Measurements from ENCODE around the gene AHNAK. TPM values are rescaled to one million over a fixed set of nuclear protein-coding genes. Genes with fewer than 3 reads are reported as not detected.
"Not testable (repeated sequence)": the region's sequence is repeated elsewhere in the genome, so short reads cannot be mapped to it uniquely, and the experiment has no call there.

AHNAK gene
- total RNA-seq, 1 experiment from 2014 or later, result 188 TPM

DNA sequence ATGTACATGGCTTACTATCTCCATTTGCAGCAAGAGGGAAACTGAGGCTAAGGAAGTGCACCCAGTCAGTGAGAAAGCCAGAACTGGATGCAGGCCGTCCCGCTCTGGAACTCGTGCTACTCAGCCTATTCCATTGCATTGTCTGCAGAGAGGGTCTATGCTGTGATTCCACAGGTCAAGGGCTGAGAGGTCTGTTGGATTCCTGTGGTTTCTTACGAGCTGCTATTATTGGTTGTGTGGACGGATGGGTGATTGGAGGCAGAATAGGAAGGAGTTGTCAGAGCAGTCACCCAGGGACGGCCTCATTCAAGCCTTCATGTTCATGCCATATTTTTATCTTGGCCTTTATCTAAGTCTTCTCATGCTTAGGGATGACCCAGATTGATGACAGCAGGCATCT is 94.3 kb downstream of the AHNAK start:
- in situ Hi-C loops (cut with HindIII; ENCODE audit: low pct_unique_long_range_greater_than_20kb, low sequenced_read_pairs), result no loop called here
- peak; percentile 25 for DNase-seq (ENCODE audit: low read depth)

GRCh38 chr11:62451241-62451621 is 95.4 kb downstream of the AHNAK start:
- no peak for DNase-seq (ENCODE audit: low read depth)
- in situ Hi-C loops (cut with HindIII; ENCODE audit: low pct_unique_long_range_greater_than_20kb, low sequenced_read_pairs), result no loop called here

GRCh38 chr11:62450543-62451240 is 95.9 kb downstream of the AHNAK start:
- DNase-seq (ENCODE audit: low read depth), result no peak
- in situ Hi-C loops (cut with HindIII; ENCODE audit: low pct_unique_long_range_greater_than_20kb, low sequenced_read_pairs), result no loop called here

DNA sequence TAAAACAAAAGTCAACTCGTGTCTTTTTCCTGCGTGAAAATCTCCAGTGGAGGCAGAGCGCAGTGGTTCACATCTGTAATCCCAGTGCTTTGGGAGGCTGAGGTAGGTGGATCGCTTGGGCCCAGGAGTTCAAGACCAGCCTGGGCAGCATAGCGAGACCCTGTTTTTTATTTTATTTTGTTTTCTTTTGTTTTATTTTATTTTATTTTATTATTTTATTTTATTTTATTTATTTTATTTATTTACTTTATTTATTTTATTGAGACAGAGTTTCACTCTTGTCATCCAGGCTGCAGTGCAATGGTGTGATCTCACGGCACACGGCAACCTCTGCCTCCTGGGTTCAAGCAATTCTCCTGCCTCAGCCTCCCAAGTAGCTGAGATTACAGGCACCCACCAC is 96.7 kb downstream of the AHNAK start:
- DNase-seq (ENCODE audit: low read depth); in situ Hi-C loops (cut with HindIII; ENCODE audit: low pct_unique_long_range_greater_than_20kb, low sequenced_read_pairs): not testable (repeated sequence)

DNA sequence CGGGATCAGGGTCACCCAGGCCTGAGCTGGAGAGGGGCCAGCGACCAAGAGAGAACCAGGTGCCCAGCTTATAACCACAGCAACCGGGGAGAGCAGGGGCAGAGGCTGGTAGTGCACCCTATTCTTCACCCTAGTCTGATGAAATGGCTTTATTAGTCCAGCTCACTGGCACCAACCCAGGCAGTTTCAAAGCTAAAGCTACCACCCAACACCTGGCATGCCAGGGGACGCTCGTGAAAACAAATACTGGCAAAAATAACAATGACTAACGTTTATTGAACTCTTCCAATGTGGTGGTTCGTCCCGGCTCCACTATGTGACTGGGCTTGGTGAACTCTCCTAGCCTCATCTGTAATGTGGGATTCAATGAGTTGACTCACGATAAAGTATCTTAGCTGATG is 97.2 kb downstream of the AHNAK start:
- in situ Hi-C loops (cut with HindIII; ENCODE audit: low pct_unique_long_range_greater_than_20kb, low sequenced_read_pairs), result no loop called here

DNA sequence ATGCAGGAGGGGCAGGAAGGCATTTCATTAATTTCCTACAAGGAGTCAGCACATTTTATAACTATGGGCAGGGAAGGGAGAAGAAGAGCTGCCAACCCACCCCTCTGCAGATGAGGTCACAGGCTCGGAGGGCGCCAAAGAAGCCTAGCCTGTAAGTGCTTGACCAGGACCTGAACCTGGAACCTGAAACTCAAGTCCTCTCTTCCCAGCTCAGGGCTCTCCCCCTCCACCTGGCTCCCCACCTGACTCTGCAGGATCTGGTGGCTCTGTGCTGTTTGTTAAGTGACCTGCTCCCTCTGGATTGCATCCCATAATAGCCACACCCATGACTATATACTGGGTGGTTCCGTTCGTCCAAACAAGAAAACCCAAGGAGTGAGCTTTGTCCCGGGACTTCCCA is 100.5 kb downstream of the AHNAK start:
- no peak for DNase-seq (ENCODE audit: low read depth)
- in situ Hi-C loops (cut with HindIII; ENCODE audit: low pct_unique_long_range_greater_than_20kb, low sequenced_read_pairs), result no loop called here

More for the DNA sequence above, 97.2 kb downstream of the AHNAK start:
- peak; percentile 61 for DNase-seq (ENCODE audit: low read depth)

- in situ Hi-C loops (cut with HindIII; ENCODE audit: low pct_unique_long_range_greater_than_20kb, low sequenced_read_pairs), result no loop called here
- no peak for DNase-seq (ENCODE audit: low read depth)
Observed at GRCh38 chr11:62445314-62445740, 101.3 kb downstream of the AHNAK start.

DNA sequence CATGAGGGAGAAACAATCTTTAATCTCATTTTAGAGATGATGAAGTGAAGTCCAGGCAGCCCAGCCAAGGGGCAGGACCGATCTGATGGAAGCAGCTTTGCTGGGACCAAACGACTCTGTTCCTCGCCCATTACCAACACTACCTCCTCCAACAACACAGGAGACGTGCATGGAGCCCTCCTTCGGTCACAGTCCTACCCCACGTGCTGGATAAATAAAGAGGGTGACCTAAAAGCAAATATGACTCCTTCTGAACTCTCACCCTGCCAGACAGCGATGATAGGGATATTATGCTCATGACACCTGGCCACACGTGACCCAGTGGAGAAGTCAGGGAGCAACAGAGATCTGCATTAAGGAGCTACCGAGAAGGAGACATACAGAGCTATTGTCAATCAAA is 101.8 kb downstream of the AHNAK start:
- DNase-seq (ENCODE audit: low read depth), result no peak
- in situ Hi-C loops (cut with HindIII; ENCODE audit: low pct_unique_long_range_greater_than_20kb, low sequenced_read_pairs), result no loop called here

DNA sequence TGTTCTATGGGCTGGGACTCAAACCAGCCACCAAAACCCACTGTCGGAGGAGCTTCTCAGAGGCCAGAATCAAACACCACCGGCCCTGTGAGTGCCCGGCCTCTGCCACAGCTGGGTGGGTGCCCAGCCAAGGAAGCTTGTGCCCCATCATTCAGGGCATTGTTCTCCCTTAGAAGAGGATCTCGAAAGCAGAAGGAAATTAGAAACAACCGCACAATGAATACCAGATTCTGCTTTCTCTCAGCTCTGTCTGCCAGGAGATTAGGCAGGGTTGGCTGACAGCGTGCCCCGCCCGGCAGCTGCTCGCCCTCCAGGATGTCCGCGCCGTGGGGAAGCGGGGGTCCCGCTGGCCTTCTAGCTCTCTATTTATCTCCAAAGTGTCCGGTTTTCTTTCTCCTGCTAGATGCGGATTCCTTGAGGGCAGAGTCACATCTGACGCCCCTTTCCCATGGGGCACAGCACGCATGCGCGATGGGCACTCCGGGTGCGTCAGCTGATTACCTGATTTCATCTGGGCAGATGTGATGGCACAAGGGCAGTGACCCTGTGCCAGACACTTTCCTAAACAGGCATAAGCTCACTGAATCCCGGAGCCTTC is 102.3 kb downstream of the AHNAK start:
- in situ Hi-C loops (cut with HindIII; ENCODE audit: low pct_unique_long_range_greater_than_20kb, low sequenced_read_pairs), result no loop called here
- no peak for DNase-seq (ENCODE audit: low read depth)

GRCh38 chr11:62443390-62444235 is 103.0 kb downstream of the AHNAK start:
- in situ Hi-C loops (cut with HindIII; ENCODE audit: low pct_unique_long_range_greater_than_20kb, low sequenced_read_pairs), result no loop called here
- no peak for DNase-seq (ENCODE audit: low read depth)

GRCh38 chr11:62439785-62440602 is 106.6 kb downstream of the AHNAK start:
- in situ Hi-C loops (cut with HindIII; ENCODE audit: low pct_unique_long_range_greater_than_20kb, low sequenced_read_pairs), result no loop called here
- DNase-seq (ENCODE audit: low read depth), result no peak

GRCh38 chr11:62438641-62439040 is 108.0 kb downstream of the AHNAK start:
- DNase-seq (ENCODE audit: low read depth), result no peak
- in situ Hi-C loops (cut with HindIII; ENCODE audit: low pct_unique_long_range_greater_than_20kb, low sequenced_read_pairs), result no loop called here

GRCh38 chr11:62437616-62438015 is 109.0 kb downstream of the AHNAK start:
- in situ Hi-C loops (cut with HindIII; ENCODE audit: low pct_unique_long_range_greater_than_20kb, low sequenced_read_pairs), result no loop called here
- DNase-seq (ENCODE audit: low read depth), result no peak

DNA sequence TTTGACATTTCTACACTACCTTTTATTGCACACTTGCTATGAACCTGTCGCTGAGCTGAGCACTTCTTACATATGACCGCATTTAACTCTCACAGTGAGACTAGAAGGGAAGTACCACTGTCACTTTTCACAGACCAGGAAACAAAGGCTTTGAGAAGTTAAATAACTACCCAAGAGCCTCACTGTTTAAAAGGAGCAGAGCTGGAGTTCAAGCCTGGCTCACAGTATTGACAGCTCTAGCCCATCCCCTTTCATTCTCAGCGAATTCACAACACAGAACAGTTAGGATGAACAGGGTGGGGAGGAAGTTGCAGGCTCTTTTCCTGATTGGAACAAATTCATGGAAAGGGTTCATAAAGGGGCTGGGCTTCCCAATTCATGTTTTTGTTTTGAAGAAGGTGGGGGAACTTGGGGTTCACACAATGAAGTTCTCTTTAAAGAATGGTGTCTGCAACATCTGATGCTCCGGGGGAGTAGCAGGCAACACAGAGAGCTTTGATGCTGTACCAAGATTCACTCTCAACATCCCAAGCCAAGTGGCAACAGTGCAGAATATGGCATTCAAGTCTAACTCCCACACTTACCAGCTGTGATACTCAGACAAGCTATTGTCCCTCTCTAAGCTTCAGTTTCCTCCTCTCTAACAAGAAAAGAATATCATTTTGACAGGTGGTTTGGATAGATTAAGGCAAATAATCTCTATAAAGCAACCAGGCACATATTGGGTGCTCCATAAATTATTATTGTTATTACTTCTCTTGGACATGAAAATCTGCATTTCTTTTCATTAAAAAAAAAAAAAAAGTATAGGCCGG is 110.6 kb downstream of the AHNAK start:
- in situ Hi-C loops (cut with HindIII; ENCODE audit: low pct_unique_long_range_greater_than_20kb, low sequenced_read_pairs), result no loop called here
- no peak for DNase-seq (ENCODE audit: low read depth)

DNA sequence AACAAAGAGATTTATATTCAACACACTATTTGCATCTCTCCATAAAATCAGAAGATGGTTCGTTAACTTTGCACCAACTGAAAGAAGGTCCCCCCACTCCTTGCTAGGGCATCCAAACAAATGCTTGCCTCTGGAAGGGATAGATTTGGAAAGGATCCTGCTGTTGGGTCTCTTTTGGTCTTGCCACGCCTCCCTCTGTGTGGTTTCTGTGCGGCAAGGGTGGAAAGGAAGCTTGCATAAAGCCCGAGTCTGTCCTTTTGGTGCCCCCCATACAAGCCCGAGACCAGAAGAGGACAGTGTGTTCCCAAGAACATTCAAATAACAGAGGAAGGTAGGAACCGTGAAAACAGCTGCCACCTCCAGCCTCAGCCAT is 112.7 kb downstream of the AHNAK start:
- in situ Hi-C loops (cut with HindIII; ENCODE audit: low pct_unique_long_range_greater_than_20kb, low sequenced_read_pairs), result no loop called here
- DNase-seq (ENCODE audit: low read depth), result peak; percentile 86

- in situ Hi-C loops (cut with HindIII; ENCODE audit: low pct_unique_long_range_greater_than_20kb, low sequenced_read_pairs), result no loop called here
- peak; percentile 90 for DNase-seq (ENCODE audit: low read depth)
Observed at GRCh38 chr11:62433141-62433903, 113.3 kb downstream of the AHNAK start.

DNA sequence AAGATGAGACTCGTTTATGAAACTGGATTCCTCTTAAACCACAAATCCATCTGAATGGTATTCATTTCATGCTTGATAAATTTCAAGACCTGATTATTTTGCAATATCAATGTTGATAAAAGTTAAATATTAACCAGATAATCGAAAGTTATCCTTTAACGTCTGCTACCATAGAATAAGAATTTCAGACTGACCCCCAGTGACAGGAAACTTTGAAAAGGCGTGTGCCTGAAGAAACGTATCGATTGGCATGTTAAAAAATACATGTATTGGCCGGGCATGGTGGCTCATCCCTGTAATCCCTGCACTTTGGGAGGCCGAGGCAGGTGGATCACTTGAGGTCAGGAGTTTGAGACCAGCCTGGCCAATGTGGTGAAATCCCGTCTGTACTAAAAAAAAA is 113.9 kb downstream of the AHNAK start:
- DNase-seq (ENCODE audit: low read depth), result peak; percentile 85
- in situ Hi-C loops (cut with HindIII; ENCODE audit: low pct_unique_long_range_greater_than_20kb, low sequenced_read_pairs), result no loop called here

Data from Caki2 (cell line).